NT2/D1 (cell line): Measurements from ENCODE around the gene EIF1AD.
"Not testable (repeated sequence)": the region's sequence is repeated elsewhere in the genome, so short reads cannot be mapped to it uniquely, and the experiment has no call there.

Source experiments
- DNase-seq: peaks from one replicate; pipeline ENCODE4 v3.0.0-alpha.2; 2011; ENCODE audit warnings: low read depth, low spot score
- H3K27me3 ChIP-seq: 2 replicates; pipeline ENCODE4 v1.6.0; 2011; ENCODE audit warnings: mild to moderate bottlenecking; ENCODE audit not compliant: insufficient read length, insufficient read depth
- H3K36me3 ChIP-seq: 2 replicates; pipeline ENCODE4 v1.6.1; 2011; ENCODE audit warnings: mild to moderate bottlenecking, low read length, mixed read lengths; ENCODE audit not compliant: insufficient read depth, insufficient read length
- H3K4me1 ChIP-seq: 2 replicates; pipeline ENCODE4 v1.5.1; 2011; ENCODE audit not compliant: insufficient read depth, insufficient read length
- H3K4me3 ChIP-seq: 2 replicates; pipeline ENCODE4 v1.5.1; 2011; ENCODE audit warnings: low read depth; ENCODE audit not compliant: insufficient read length
- H3K9ac ChIP-seq: 2 replicates; pipeline ENCODE4 v1.6.0; 2011; ENCODE audit warnings: low read depth; ENCODE audit not compliant: insufficient read length
- H3K9me3 ChIP-seq: 2 replicates; pipeline ENCODE4 v1.5.1; 2011; ENCODE audit warnings: mild to moderate bottlenecking, low read length; ENCODE audit not compliant: insufficient read depth
- SUZ12 ChIP-seq: IDR thresholded peaks from 2 replicates; pipeline ENCODE4 v1.6.1; 2011; ENCODE audit not compliant: insufficient read length, insufficient read depth; ENCODE audit errors: extremely low read depth
- YY1 ChIP-seq: IDR thresholded peaks from 2 replicates; pipeline ENCODE4 v1.6.1; 2011; ENCODE audit not compliant: insufficient read length, insufficient read depth
- ZNF274 ChIP-seq: IDR thresholded peaks from 2 replicates; pipeline ENCODE4 v1.6.1; 2011; ENCODE audit warnings: mild to moderate bottlenecking, low read depth, low read length

EIF1AD gene

GRCh38 chr11:65960824-65961266, 41.1 kb downstream of the EIF1AD start:
- Histone ChIP-seq H3K4me3 (peak overlapping the region; percentile 95), H3K4me1 (peaks cover 13% of the 10 kb centered on the region), H3K9ac (peak overlapping the region; percentile 99), H3K27me3 (no peaks in the 10 kb centered on the region), H3K36me3 (peaks cover 22% of the 10 kb centered on the region), H3K9me3 (no peaks in the 10 kb centered on the region)
- TF ChIP-seq YY1 (no peak), ZNF274 (no peak), SUZ12 (no peak)
- DNase-seq = no peak

- no peak for DNase-seq
- peak overlapping the region; percentile 58 for H3K9ac ChIP-seq
- TF ChIP-seq YY1 (no peak), SUZ12 (no peak), ZNF274 (no peak)
Observed at GRCh38 chr11:65958774-65959420, 43.1 kb downstream of the EIF1AD start.

DNA sequence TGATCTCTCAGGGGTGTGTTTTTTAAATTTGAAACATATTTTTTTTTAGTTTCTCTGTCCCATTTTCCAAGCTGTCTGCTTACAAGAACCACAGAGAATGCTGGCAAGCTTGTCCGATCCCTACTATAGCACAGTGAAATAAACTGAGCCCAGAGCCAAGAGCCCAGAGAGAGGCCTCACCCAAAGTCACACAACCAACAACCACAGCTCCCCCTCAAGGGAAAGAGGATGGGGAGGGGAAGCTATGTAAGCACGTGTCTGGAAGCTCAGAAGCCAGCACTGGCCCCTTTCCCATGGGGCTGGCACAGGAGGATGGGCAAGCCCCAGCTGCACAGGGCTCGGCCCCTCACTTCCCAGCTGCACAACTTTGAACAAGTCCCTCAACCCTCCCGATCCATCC, 43.7 kb downstream of the EIF1AD start:
- H3K4me1 ChIP-seq = peaks cover 10% of the 10 kb centered on the region

More at GRCh38 chr11:65958774-65959420, 43.1 kb downstream of the EIF1AD start:
- peaks cover 3% of the 10 kb centered on the region for H3K36me3 ChIP-seq
- H3K9me3 ChIP-seq = no peaks in the 10 kb centered on the region
- no peak overlapping the region for H3K4me3 ChIP-seq
- no peaks in the 10 kb centered on the region for H3K27me3 ChIP-seq
- peaks cover 6% of the 10 kb centered on the region for H3K4me1 ChIP-seq

DNA sequence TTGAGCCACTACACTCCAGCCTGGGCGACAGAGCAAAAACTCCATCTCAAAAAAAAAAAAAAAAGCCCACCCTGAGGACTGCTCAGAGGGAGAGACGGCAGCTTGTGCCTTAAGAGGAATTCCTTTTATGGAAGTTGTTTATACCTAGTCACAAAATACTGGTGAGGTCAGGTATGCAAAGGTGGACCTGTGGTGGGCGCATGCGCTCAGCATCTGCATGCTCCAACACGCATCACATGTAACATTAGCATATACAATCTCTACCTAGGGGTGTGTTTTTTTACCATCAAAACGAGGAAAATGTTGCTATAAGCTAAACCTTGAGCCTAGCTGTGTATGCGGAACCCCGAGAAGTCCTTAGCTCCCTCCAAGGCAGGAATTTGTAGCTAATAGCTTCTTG, 47.2 kb downstream of the EIF1AD start:
- peaks cover 11% of the 10 kb centered on the region for H3K4me1 ChIP-seq
- TF ChIP-seq SUZ12 (no peak), YY1 (no peak), ZNF274 (no peak)
- DNase-seq = no peak
- no peaks in the 10 kb centered on the region for H3K9me3 ChIP-seq
- no peaks in the 10 kb centered on the region for H3K36me3 ChIP-seq
- no peak overlapping the region for H3K9ac ChIP-seq
- H3K27me3 ChIP-seq = no peaks in the 10 kb centered on the region
- no peak overlapping the region for H3K4me3 ChIP-seq

More for the DNA sequence above, 43.7 kb downstream of the EIF1AD start:
- no peaks in the 10 kb centered on the region for H3K27me3 ChIP-seq
- no peaks in the 10 kb centered on the region for H3K36me3 ChIP-seq
- DNase-seq = no peak
- H3K9ac ChIP-seq = peak overlapping the region; percentile 58
- TF ChIP-seq SUZ12 (no peak), ZNF274 (no peak), YY1 (no peak)
- no peaks in the 10 kb centered on the region for H3K9me3 ChIP-seq
- H3K4me3 ChIP-seq = no peak overlapping the region

- Histone ChIP-seq H3K4me1 (peaks cover 5% of the 10 kb centered on the region), H3K9ac (peak overlapping the region; percentile 16), H3K9me3 (no peaks in the 10 kb centered on the region), H3K27me3 (no peaks in the 10 kb centered on the region), H3K4me3 (no peak overlapping the region), H3K36me3 (no peaks in the 10 kb centered on the region)
- DNase-seq = no peak
- no peak for TF ChIP-seq SUZ12
- TF ChIP-seq YY1 = no peak
Observed at GRCh38 chr11:65953471-65953870, 48.5 kb downstream of the EIF1AD start.

DNA sequence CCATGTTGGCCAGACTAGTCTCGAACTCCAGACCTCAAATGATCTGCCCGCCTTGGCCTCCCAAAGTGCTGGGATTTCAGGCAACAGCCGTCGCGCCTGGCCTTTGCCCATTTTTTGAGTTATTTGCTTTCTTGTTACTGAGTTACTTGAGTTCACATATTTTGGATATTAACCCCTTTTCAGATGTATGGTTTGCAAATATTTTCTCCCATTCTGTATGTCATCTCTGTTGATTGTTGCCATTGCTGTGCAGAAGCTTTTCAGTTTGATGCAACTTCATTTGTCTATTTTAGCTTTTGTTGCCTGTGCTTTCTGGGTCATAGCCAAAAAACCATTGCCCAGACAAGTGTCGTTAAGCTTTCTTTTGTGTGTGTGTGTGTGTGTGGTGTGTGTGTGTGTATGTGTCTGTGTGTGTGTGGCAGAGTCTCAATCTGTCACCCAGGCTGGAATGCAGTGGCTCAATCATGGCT, 49.9 kb downstream of the EIF1AD start:
- Histone ChIP-seq H3K4me3 (no peak overlapping the region), H3K9ac (no peak overlapping the region), H3K4me1 (peaks cover 12% of the 10 kb centered on the region), H3K9me3 (no peaks in the 10 kb centered on the region), H3K36me3 (no peaks in the 10 kb centered on the region), H3K27me3 (no peaks in the 10 kb centered on the region)
- TF ChIP-seq YY1 (no peak), SUZ12 (no peak), ZNF274 (no peak)
- no peak for DNase-seq

GRCh38 chr11:65951641-65952040, 50.3 kb downstream of the EIF1AD start:
- H3K4me1 ChIP-seq = peaks cover 16% of the 10 kb centered on the region
- H3K36me3 ChIP-seq, H3K9me3 ChIP-seq, H3K4me3 ChIP-seq, H3K9ac ChIP-seq, DNase-seq, H3K27me3 ChIP-seq: not testable (repeated sequence)

- H3K36me3 ChIP-seq, H3K9ac ChIP-seq, DNase-seq, H3K27me3 ChIP-seq, H3K9me3 ChIP-seq, H3K4me3 ChIP-seq: not testable (repeated sequence)
- peaks cover 18% of the 10 kb centered on the region for H3K4me1 ChIP-seq
Observed at GRCh38 chr11:65950711-65951110, 51.2 kb downstream of the EIF1AD start.
